Breast epithelium (tissue), 4 donors: ENCODE data around the gene BSPH1. TPM values are rescaled to one million over a fixed set of nuclear protein-coding genes. Genes with fewer than 3 reads are reported as not detected.

Experiments used
- DNase-seq, 2 donors: peaks; one replicate each; pipeline ENCODE4 v3.0.0-alpha.2; 2019; ENCODE audit warnings: low spot score in 2 of 2
- H3K27ac ChIP-seq, 2 donors: fragments of 200-600 bp; sonication (generic) in 1 of 2; one replicate each; pipeline ENCODE4 v1.5.1; 2016 to 2019; ENCODE audit warnings: mild to moderate bottlenecking in 1 of 2
- H3K27me3 ChIP-seq, 2 donors: fragments of 200-600 bp; sonication (generic) in 1 of 2; one replicate each; pipeline versions ENCODE4 v1.5.1 to v1.6.0; 2017 to 2019; ENCODE audit warnings: control low read depth in 1 of 2, mild to moderate bottlenecking in 1 of 2
- H3K36me3 ChIP-seq: fragments of 200-600 bp; one replicate; pipeline ENCODE4 v1.5.1; 2019
- H3K4me1 ChIP-seq, 2 donors: fragments of 200-600 bp; sonication (generic); one replicate each; pipeline ENCODE4 v1.5.1; 2016 to 2019; ENCODE audit warnings: control low read depth in 1 of 2
- H3K4me3 ChIP-seq, 3 donors: fragments of 200-600 bp; sonication (generic); 1 replicate in 2 of 3; 2 replicates in 1 of 3; pipeline ENCODE4 v1.5.1; 2016 to 2019; ENCODE audit warnings: mild to moderate bottlenecking in 3 of 3, moderate library complexity in 2 of 3
- H3K9me3 ChIP-seq, 2 donors: fragments of 200-600 bp; sonication (generic) in 1 of 2; one replicate each; pipeline ENCODE4 v1.5.1; 2016 to 2019; ENCODE audit warnings: control low read depth in 1 of 2
- CTCF ChIP-seq, 3 donors: fragments of 450-650 bp; IDR thresholded peaks; one replicate each; pipeline ENCODE4 v1.5.1; 2016 to 2017; ENCODE audit warnings: antibody characterized with exemption in 3 of 3, mild to moderate bottlenecking in 3 of 3, moderate library complexity in 3 of 3
- POLR2A ChIP-seq: fragments of 450-650 bp; IDR thresholded peaks from one replicate; pipeline ENCODE4 v1.6.1; 2016; ENCODE audit warnings: antibody characterized with exemption, mild to moderate bottlenecking, moderate library complexity
- POLR2AphosphoS5 ChIP-seq, 3 donors: sonication (generic); formaldehyde crosslinking; IDR thresholded peaks; one replicate each; pipeline ENCODE4 v1.6.1; 2017; ENCODE audit warnings: antibody characterized with exemption in 3 of 3
- intact Hi-C: fragments of 100-400 bp; cut with DNase I; formaldehyde crosslinking; loops from one replicate; pipeline ENCODE4 v1.15.1; 2023; ENCODE audit warnings: low total_unique reads
- total RNA-seq, 3 donors: library from RNA; depleted of rRNA; stranded (reverse); fragments of >200 nt; gene quantifications; one replicate each; pipeline ENCODE4 v1.1.0, GENCODE V29; 2016

Gene BSPH1
- total RNA-seq, 3 donors from 2014 or later: not detected

GRCh38 chr19:48025480-48025879, 33.5 kb upstream of the BSPH1 start:
- intact Hi-C loops: no loop called here
- H3K9me3 ChIP-seq: no peaks in the 10 kb centered on the region
- DNase-seq: no peak
- no peak overlapping the region for H3K27ac ChIP-seq
- H3K4me1 ChIP-seq: no peaks in the 10 kb centered on the region
- no peak overlapping the region for H3K4me3 ChIP-seq
- H3K36me3 ChIP-seq: no peaks in the 10 kb centered on the region
- H3K27me3 ChIP-seq: peaks cover 0 to 23% of the 10 kb centered on the region in 2 donors
- TF ChIP-seq POLR2AphosphoS5 (IDR thresholded peaks at IDR 0.05) (no peak), CTCF (IDR thresholded peaks at IDR 0.05) (no peak), POLR2A (no peak)

- no peak for TF ChIP-seq POLR2AphosphoS5 (IDR thresholded peaks at IDR 0.05)
- no peak for TF ChIP-seq POLR2A
- no peak for TF ChIP-seq CTCF (IDR thresholded peaks at IDR 0.05)
- intact Hi-C loops: no loop called here
- Histone ChIP-seq H3K36me3 (no peaks in the 10 kb centered on the region), H3K4me1 (no peaks in the 10 kb centered on the region), H3K4me3 (no peak overlapping the region), H3K27ac (no peak overlapping the region), H3K27me3 (peaks cover 0 to 26% of the 10 kb centered on the region in 2 donors), H3K9me3 (no peaks in the 10 kb centered on the region)
- DNase-seq: no peak
These were observed 31.5 kb upstream of the BSPH1 start for GRCh38 chr19:48023518-48023917.

GRCh38 chr19:48023011-48023410, 31.0 kb upstream of the BSPH1 start:
- TF ChIP-seq POLR2A: no peak
- no peak for TF ChIP-seq POLR2AphosphoS5 (IDR thresholded peaks at IDR 0.05)
- TF ChIP-seq CTCF (IDR thresholded peaks at IDR 0.05): no peak
- no peaks in the 10 kb centered on the region for H3K36me3 ChIP-seq
- H3K27ac ChIP-seq: no peak overlapping the region
- no peak overlapping the region for H3K4me3 ChIP-seq
- intact Hi-C loops: no loop called here
- H3K27me3 ChIP-seq: peaks cover 0 to 29% of the 10 kb centered on the region in 2 donors
- DNase-seq: no peak
- H3K9me3 ChIP-seq: no peaks in the 10 kb centered on the region
- H3K4me1 ChIP-seq: no peaks in the 10 kb centered on the region

- Histone ChIP-seq H3K27ac (no peak overlapping the region), H3K36me3 (no peaks in the 10 kb centered on the region), H3K27me3 (peaks cover 0 to 21% of the 10 kb centered on the region in 2 donors), H3K4me1 (no peaks in the 10 kb centered on the region), H3K9me3 (no peaks in the 10 kb centered on the region), H3K4me3 (no peak overlapping the region)
- TF ChIP-seq POLR2AphosphoS5 (IDR thresholded peaks at IDR 0.05) (no peak), CTCF (IDR thresholded peaks at IDR 0.05) (no peak), POLR2A (no peak)
- no peak for DNase-seq
- intact Hi-C loops: no loop called here
These were observed 28.7 kb upstream of the BSPH1 start for GRCh38 chr19:48020686-48021085.

GRCh38 chr19:48010932-48011758, 19.2 kb upstream of the BSPH1 start:
- Histone ChIP-seq H3K9me3 (peaks cover 0 to 6% of the 10 kb centered on the region in 2 donors), H3K4me1 (no peaks in the 10 kb centered on the region), H3K27me3 (peaks cover 0 to 4% of the 10 kb centered on the region in 2 donors), H3K36me3 (no peaks in the 10 kb centered on the region), H3K27ac (no peak overlapping the region), H3K4me3 (no peak overlapping the region)
- DNase-seq: no peak
- TF ChIP-seq CTCF (IDR thresholded peaks at IDR 0.05) (no peak), POLR2A (no peak), POLR2AphosphoS5 (IDR thresholded peaks at IDR 0.05) (no peak)
- intact Hi-C loops: no loop called here
